H1 (cell line): Measurements from ENCODE around the gene TSGA10IP. TPM values are rescaled to one million over a fixed set of nuclear protein-coding genes. Genes with fewer than 3 reads are reported as not detected.

Experiments
- BACH1 ChIP-seq: IDR thresholded peaks from 2 replicates; pipeline ENCODE4 v1.6.1; 2012; ENCODE audit warnings: low read length, improper control_type of control experiment
- BCL11A ChIP-seq, 2 experiments: IDR thresholded peaks; one replicate each; pipeline ENCODE4 v1.6.1; 2011; ENCODE audit warnings: low read depth in 2 of 2, low read length in 2 of 2, mild to moderate bottlenecking in 2 of 2
- CBX8 ChIP-seq: fragments of 300-800, 300-1000 bp; sonication (generic); IDR thresholded peaks from 2 replicates; pipeline ENCODE4 v1.7.1; 2016; ENCODE audit warnings: low read depth, low read length, borderline replicate concordance
- CHD1 ChIP-seq: IDR thresholded peaks from 2 replicates; pipeline ENCODE4 v1.6.1; 2012; ENCODE audit warnings: low read depth, low read length, improper control_type of control experiment
- CTCF ChIP-seq, 3 experiments: IDR thresholded peaks; 1 replicate in 2 of 3; 2 replicates in 1 of 3; pipeline versions ENCODE4 v1.5.1 to v1.6.1; 2011; ENCODE audit warnings: low read length in 3 of 3, mild to moderate bottlenecking in 3 of 3, inconsistent platforms in 2 of 3, low read depth in 1 of 3, moderate library complexity in 1 of 3; ENCODE audit not compliant: insufficient read depth in 1 of 3; ENCODE audit errors: control extremely low read depth in 1 of 3
- GABPA ChIP-seq: IDR thresholded peaks from 2 replicates; pipeline ENCODE4 v1.6.1; 2011; ENCODE audit warnings: mild to moderate bottlenecking, low read length, moderate library complexity, borderline replicate concordance; ENCODE audit not compliant: insufficient read depth
- KDM1A ChIP-seq: fragments of 200-600, 300-600 bp; sonication (generic); IDR thresholded peaks from 2 replicates; pipeline ENCODE4 v1.7.1; 2016; ENCODE audit warnings: mild to moderate bottlenecking, low read length, borderline replicate concordance
- RBBP5 ChIP-seq: IDR thresholded peaks from 2 replicates; pipeline ENCODE4 v1.7.1; 2012; ENCODE audit warnings: low read depth, mild to moderate bottlenecking, inconsistent platforms, low read length, moderate library complexity, borderline replicate concordance
- SAP30 ChIP-seq: fragments of 300-600 bp; sonication (generic); IDR thresholded peaks from 2 replicates; pipeline ENCODE4 v1.7.1; 2012; ENCODE audit warnings: low read length, moderate library complexity, mild to moderate bottlenecking, inconsistent platforms; ENCODE audit not compliant: insufficient read depth, insufficient replicate concordance
- TAF1 ChIP-seq: IDR thresholded peaks from 2 replicates; pipeline ENCODE4 v1.6.1; 2011; ENCODE audit warnings: mild to moderate bottlenecking, low read depth, low read length
- TAF7 ChIP-seq: optimal IDR thresholded peaks from 2 replicates; pipeline ENCODE3; 2011; ENCODE audit warnings: low read depth, mild to moderate bottlenecking, inconsistent platforms, low read length, moderate library complexity, borderline replicate concordance
- TBP ChIP-seq: IDR thresholded peaks from 2 replicates; pipeline ENCODE4 v1.6.1; 2011; ENCODE audit warnings: low read depth, low read length, improper control_type of control experiment
- TEAD4 ChIP-seq: IDR thresholded peaks from 2 replicates; pipeline ENCODE4 v1.6.1; 2012; ENCODE audit warnings: low read depth, low read length, inconsistent platforms, mixed read lengths
- polyA plus RNA-seq, 7 experiments: library from polyadenylated mRNA; depleted of rRNA in 3 of 7; stranded (reverse) in 5 of 7; unstranded in 2 of 7; fragments of >200 nt in 5 of 7; fragments of 200-250 nt in 2 of 7; gene quantifications; 1 replicate in 5 of 7; 2 replicates in 1 of 7; 4 replicates in 1 of 7; pipeline versions ENCODE4 v1.2.1 to v1.2.3, GENCODE V29; 2011 to 2013; ENCODE audit warnings: missing spikeins in 2 of 7, mixed read lengths in 2 of 7
- total RNA-seq: library from RNA; stranded (reverse); fragmentation: NEBNext Ultra II Directional; extraction: Animal tissue kit (Norgen Biotek cat#: 25700); gene quantifications from 2 replicates; pipeline ENCODE4 v1.2.1, GENCODE V29; 2021
- TF ChIP-seq, protein P1 (sequence below): IDR thresholded peaks from 2 replicates; pipeline ENCODE4 v1.6.1; 2012; ENCODE audit warnings: inconsistent platforms

Gene TSGA10IP
- total and polyA plus RNA-seq, 2 of the 8 experiments (the other 6 are each of a cell fraction or from before 2014, with no cell fraction given) = 1.9 to 6.0 TPM

DNA sequence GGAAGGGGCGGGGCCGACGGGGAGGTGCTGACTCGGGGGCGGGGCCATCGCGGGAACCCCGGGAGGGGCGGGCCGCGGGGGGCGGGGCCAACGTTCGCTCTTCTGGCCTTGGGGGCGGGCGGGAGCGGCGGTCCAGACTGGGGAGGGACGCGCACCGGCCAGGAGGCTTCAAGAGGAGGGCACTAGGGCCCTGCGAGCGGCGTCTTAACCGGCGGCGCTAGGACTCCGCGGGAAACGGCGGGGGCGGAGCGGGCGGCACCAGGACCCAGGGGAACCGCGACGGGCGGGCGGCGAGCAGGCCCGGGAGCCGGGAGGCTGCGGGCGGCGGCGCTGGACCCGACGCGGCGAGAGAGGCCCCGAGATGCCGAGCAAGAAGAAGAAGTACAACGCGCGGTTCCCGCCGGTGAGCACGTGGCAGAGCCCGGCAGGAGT is 26.1 kb upstream of the TSGA10IP start, which contains the start of gene DRAP1 (continued):
- no peak for TF ChIP-seq CTCF (IDR thresholded peaks at IDR 0.05; ENCODE audit: control extremely low read depth in 1 of 3, insufficient read depth in 1 of 3, low read depth in 1 of 3, low read length in 3 of 3)
- peak in 1 of 2 experiments; percentile 15 for TF ChIP-seq BCL11A (IDR thresholded peaks at IDR 0.05; ENCODE audit: low read depth in 2 of 2, low read length in 2 of 2)
- TF ChIP-seq TAF7 = peak; percentile 58
- peak; percentile 11; the same call in 1 of the 2 replicates for TF ChIP-seq KDM1A
- TF ChIP-seq SAP30 = no peak
- 0 out of 2 replicates have a peak, but pooled peaks have one; percentile 40 for TF ChIP-seq TBP
- TF ChIP-seq BACH1 = no peak; the same call in 1 of the 2 replicates
- 0 out of 2 replicates have a peak, but pooled peaks have one; percentile 61 for TF ChIP-seq GABPA
- peak; percentile 49; the same call in 1 of the 2 replicates for TF ChIP-seq TEAD4
- no peak for TF ChIP-seq CHD1
- 0 out of 2 replicates have a peak, but pooled peaks have one; percentile 22 for TF ChIP-seq RBBP5
- TF ChIP-seq TAF1 = peak; percentile 71
- TF ChIP-seq, protein P1, sequence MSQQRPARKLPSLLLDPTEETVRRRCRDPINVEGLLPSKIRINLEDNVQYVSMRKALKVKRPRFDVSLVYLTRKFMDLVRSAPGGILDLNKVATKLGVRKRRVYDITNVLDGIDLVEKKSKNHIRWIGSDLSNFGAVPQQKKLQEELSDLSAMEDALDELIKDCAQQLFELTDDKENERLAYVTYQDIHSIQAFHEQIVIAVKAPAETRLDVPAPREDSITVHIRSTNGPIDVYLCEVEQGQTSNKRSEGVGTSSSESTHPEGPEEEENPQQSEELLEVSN = peak; percentile 88
- no peak for TF ChIP-seq CBX8
